Spleen (tissue), 11 donors: ENCODE measurements around the gene NEDD4. TPM values are rescaled to one million over a fixed set of nuclear protein-coding genes. Genes with fewer than 3 reads are reported as not detected.
A peak's percentile ranks its signal among the peaks of the same experiment; 100 is the strongest.
"Not testable (repeated sequence)": the region's sequence is repeated elsewhere in the genome, so short reads cannot be mapped to it uniquely, and the experiment has no call there.

Experiments
- DNase-seq: peaks from one replicate; pipeline ENCODE4 v3.0.0-alpha.2; 2020
- H3K27ac ChIP-seq, 8 donors: fragments of 200-600 bp; sonication (generic) in 7 of 8; 1 replicate in 4 of 8; 2 replicates in 4 of 8; pipeline versions ENCODE4 v1.5.0 to v1.8.0; 2016 to 2021; ENCODE audit warnings: inconsistent platforms in 4 of 8, mild to moderate bottlenecking in 4 of 8, moderate library complexity in 1 of 8
- H3K27me3 ChIP-seq, 7 donors: fragments of 200-600 bp; sonication (generic) in 6 of 7; replicated peaks in 1 of 7; 1 replicate in 4 of 7; 2 replicates in 3 of 7; pipeline versions ENCODE4 v1.5.0 to v1.8.0; 2016 to 2021; ENCODE audit warnings: inconsistent platforms in 3 of 7, mild to moderate bottlenecking in 1 of 7
- H3K36me3 ChIP-seq, 6 donors: fragments of 200-600 bp; sonication (generic) in 5 of 6; 1 replicate in 4 of 6; 2 replicates in 2 of 6; pipeline versions ENCODE4 v1.5.0 to v1.8.0; 2016 to 2021; ENCODE audit warnings: inconsistent platforms in 2 of 6
- H3K4me1 ChIP-seq, 6 donors: fragments of 200-600 bp; sonication (generic) in 5 of 6; 1 replicate in 3 of 6; 2 replicates in 3 of 6; pipeline versions ENCODE4 v1.5.0 to v1.8.0; 2016 to 2021; ENCODE audit warnings: inconsistent platforms in 3 of 6
- H3K4me3 ChIP-seq, 8 donors: fragments of 200-600 bp; sonication (generic) in 7 of 8; 1 replicate in 4 of 8; 2 replicates in 4 of 8; pipeline versions ENCODE4 v1.5.0 to v1.8.0; 2016 to 2021; ENCODE audit warnings: inconsistent platforms in 4 of 8, mild to moderate bottlenecking in 4 of 8, moderate library complexity in 2 of 8
- H3K9me3 ChIP-seq, 8 donors: fragments of 200-600 bp; sonication (generic) in 7 of 8; 1 replicate in 4 of 8; 2 replicates in 4 of 8; pipeline versions ENCODE4 v1.5.0 to v1.8.0; 2016 to 2021; ENCODE audit warnings: inconsistent platforms in 4 of 8
- CTCF ChIP-seq, 11 experiments: fragments of 200-600 bp in 7 of 11; fragments of 450-650 bp in 4 of 11; sonication (generic) in 4 of 11; IDR thresholded peaks in 8 of 11; conservative IDR thresholded peaks in 3 of 11; 1 replicate in 7 of 11; 2 replicates in 4 of 11; pipeline versions ENCODE4 v1.4.0 to v1.8.0; 2016 to 2021; ENCODE audit warnings: antibody characterized with exemption in 11 of 11, inconsistent platforms in 4 of 11, mild to moderate bottlenecking in 1 of 11
- POLR2A ChIP-seq, 3 donors: fragments of 450-650 bp; IDR thresholded peaks; one replicate each; pipeline ENCODE4 v1.5.1; 2017; ENCODE audit warnings: antibody characterized with exemption in 3 of 3, mild to moderate bottlenecking in 1 of 3
- POLR2AphosphoS5 ChIP-seq, 3 donors: sonication (generic); formaldehyde crosslinking; IDR thresholded peaks; one replicate each; pipeline ENCODE4 v1.5.1; 2017; ENCODE audit warnings: antibody characterized with exemption in 3 of 3
- WGBS, 5 donors: extraction: QIAGEN DNeasy Blood & Tissue Kit in 3 of 5; methylation state at CpG; one replicate each; pipeline versions ENCODE4 v1.1.5 to v1.1.7; 2013 to 2018; 5-methylcytosine and 5-hydroxymethylcytosine counted together
- intact Hi-C: fragments of 100-400 bp; cut with DNase I; formaldehyde crosslinking; loops from one replicate; pipeline ENCODE4 v1.15.0; 2023; ENCODE audit warnings: low total_unique reads
- polyA plus RNA-seq, 3 donors: library from polyadenylated mRNA; stranded (reverse); fragments of 200-250 nt; gene quantifications; one replicate each; pipeline ENCODE4 v1.2.1, GENCODE V29; 2013
- total RNA-seq, 7 donors: library from RNA; depleted of rRNA in 3 of 7; stranded (reverse); fragments of >200 nt in 3 of 7; fragmentation: NEBNext Ultra II Directional in 4 of 7; extraction: Animal tissue kit (Norgen Biotek cat#: 25700) in 4 of 7; gene quantifications; one replicate each; pipeline versions ENCODE4 v1.1.0 to v1.2.1, GENCODE V29; 2016 to 2021
- donor health status: healthy with polysubstance abuse.
- donor health status: DM: no; HTN: no; CAD: no; lungs with moderate emphysema.
- donor health status: DM: no; HTN: no; CAD: no.
- donor health status: Bipolar disorder and iron deficiency.
- donor health status: healthy.
- donor health status: DM: no; HTN: no; CAD: no.
- donor health status: DM: yes; HTN: yes; CAD: no.

NEDD4 gene
- total and polyA plus RNA-seq, 10 donors: 1.5 to 22.0 (median 16.7) TPM

GRCh38 chr15:55959744-55960447 lies 33.5 kb downstream of the NEDD4 start:
- TF ChIP-seq CTCF (IDR thresholded peaks at IDR 0.05 in 8 of 11, conservative IDR thresholded peaks at IDR 0.05 in 3 of 11) (no peak), POLR2A (IDR thresholded peaks at IDR 0.05) (no peak), POLR2AphosphoS5 (IDR thresholded peaks at IDR 0.05) (no peak)
- Histone ChIP-seq H3K9me3 (no peaks in the 10 kb centered on the region), H3K4me3 (no peak overlapping the region), H3K4me1 (no peaks in the 10 kb centered on the region), H3K27ac (no peak overlapping the region), H3K36me3 (peaks cover 0 to 8% (median 0%) of the 10 kb centered on the region in 6 donors), H3K27me3 (no peaks in the 10 kb centered on the region)
- intact Hi-C loops: no loop called here
- DNase-seq: no peak
- 66 to 91% (median 76%) methylated on average over 4 of the region's 4 CpGs for WGBS, 5 donors

GRCh38 chr15:55958349-55958748 lies 35.1 kb downstream of the NEDD4 start:
- Histone ChIP-seq H3K27me3 (no peaks in the 10 kb centered on the region), H3K4me1 (no peaks in the 10 kb centered on the region), H3K27ac (no peak overlapping the region), H3K36me3 (peaks cover 0 to 5% (median 0%) of the 10 kb centered on the region in 6 donors), H3K9me3 (no peaks in the 10 kb centered on the region), H3K4me3 (no peak overlapping the region)
- TF ChIP-seq POLR2A (IDR thresholded peaks at IDR 0.05) (no peak), POLR2AphosphoS5 (IDR thresholded peaks at IDR 0.05) (no peak), CTCF (IDR thresholded peaks at IDR 0.05 in 8 of 11, conservative IDR thresholded peaks at IDR 0.05 in 3 of 11) (no peak)
- intact Hi-C loops: no loop called here
- 68 to 79% (median 76%) methylated on average over 1 of the region's 1 CpG for WGBS, 5 donors
- DNase-seq: no peak

GRCh38 chr15:55954862-55955605 lies 38.4 kb downstream of the NEDD4 start:
- 89 to 97% (median 92%) methylated on average over 6 of the region's 6 CpGs for WGBS, 5 donors
- Histone ChIP-seq H3K27ac (no peak overlapping the region), H3K4me1 (no peaks in the 10 kb centered on the region), H3K27me3 (no peaks in the 10 kb centered on the region), H3K36me3 (peaks cover 0 to 3% (median 0%) of the 10 kb centered on the region in 6 donors), H3K9me3 (no peaks in the 10 kb centered on the region), H3K4me3 (no peak overlapping the region)
- no peak for DNase-seq
- intact Hi-C loops: no loop called here
- TF ChIP-seq POLR2A (IDR thresholded peaks at IDR 0.05) (no peak), POLR2AphosphoS5 (IDR thresholded peaks at IDR 0.05) (no peak), CTCF (IDR thresholded peaks at IDR 0.05 in 8 of 11, conservative IDR thresholded peaks at IDR 0.05 in 3 of 11) (no peak)

GRCh38 chr15:55952501-55953274 lies 40.7 kb downstream of the NEDD4 start:
- H3K4me3 ChIP-seq, H3K4me1 ChIP-seq, H3K27me3 ChIP-seq, H3K27ac ChIP-seq, H3K36me3 ChIP-seq, intact Hi-C loops, DNase-seq: not testable (repeated sequence)
- WGBS, 5 donors: 89 to 96% (median 93%) methylated on average over 14 of the region's 14 CpGs
- peaks cover 0 to 11% (median 0%) of the 10 kb centered on the region in 8 donors for H3K9me3 ChIP-seq

- H3K36me3 ChIP-seq, intact Hi-C loops, H3K27me3 ChIP-seq, DNase-seq, H3K4me3 ChIP-seq, H3K4me1 ChIP-seq: not testable (repeated sequence)
- Histone ChIP-seq H3K27ac (peak overlapping the region in 1 of 8 donors; percentile 52), H3K9me3 (peaks cover 0 to 10% (median 1%) of the 10 kb centered on the region in 8 donors)
- WGBS, 5 donors: 66 to 93% (median 74%) methylated on average over 2 of the region's 2 CpGs
Observed at GRCh38 chr15:55944606-55945005, 48.8 kb downstream of the NEDD4 start.
